HG02678 (cell line): ENCODE data around the gene BORCS5.
"Not testable (repeated sequence)": the region's sequence is repeated elsewhere in the genome, so short reads cannot be mapped to it uniquely, and the experiment has no call there.

Experiments
- ATAC-seq: cut with Tn5 transposase; IDR thresholded peaks from one replicate; pipeline ENCODE4 v1.9.1; 2021; ENCODE audit warnings: mild to moderate bottlenecking, moderate library complexity; ENCODE audit not compliant: unreplicated experiment

Gene BORCS5

DNA sequence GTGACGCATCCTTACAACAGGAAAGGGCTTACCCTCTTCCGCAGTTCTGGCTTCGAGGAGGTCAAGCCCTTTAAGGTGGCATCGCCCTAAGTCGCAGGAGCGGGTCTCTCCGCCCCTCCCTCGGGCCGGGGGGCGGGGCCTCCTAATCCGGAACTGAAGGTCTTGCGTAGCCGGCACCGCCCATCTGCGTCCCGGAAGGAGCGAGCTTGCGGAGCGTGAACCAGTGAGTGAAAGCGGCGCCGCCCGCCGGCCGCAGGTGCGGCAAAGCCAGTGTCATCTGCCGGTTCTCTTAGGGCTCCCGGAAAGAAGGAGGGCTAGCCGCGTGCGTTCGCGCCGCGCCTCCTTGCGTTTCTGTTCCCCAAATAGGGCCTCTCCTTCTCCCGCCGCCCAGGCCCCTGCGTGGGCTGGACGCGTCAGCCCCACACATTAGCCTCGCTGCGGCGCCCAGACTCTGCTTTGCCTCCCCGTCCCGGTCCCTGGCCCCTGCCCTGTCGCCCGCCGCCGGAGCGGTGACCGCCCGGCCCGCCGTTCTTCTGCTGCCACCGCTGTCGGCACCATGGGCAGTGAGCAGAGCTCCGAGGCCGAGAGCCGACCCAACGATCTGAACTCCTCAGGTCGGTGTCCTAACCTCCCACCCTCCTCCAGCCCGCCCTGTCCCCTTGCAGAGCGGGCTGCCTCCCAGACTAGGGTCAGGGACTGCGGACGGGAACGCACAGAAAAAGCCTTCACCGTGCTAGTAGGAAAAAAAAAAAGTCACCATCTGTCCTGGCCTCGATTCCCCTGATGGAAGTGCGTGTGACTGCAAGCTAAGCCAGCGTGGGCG, at the start of gene BORCS5:
BORCS5 (plus strand) TSS at position 183 of the 823 bp plus-strand sequence; CDS start at position 557, 374 bp downstream.
- ATAC-seq: peak; percentile 93

DNA sequence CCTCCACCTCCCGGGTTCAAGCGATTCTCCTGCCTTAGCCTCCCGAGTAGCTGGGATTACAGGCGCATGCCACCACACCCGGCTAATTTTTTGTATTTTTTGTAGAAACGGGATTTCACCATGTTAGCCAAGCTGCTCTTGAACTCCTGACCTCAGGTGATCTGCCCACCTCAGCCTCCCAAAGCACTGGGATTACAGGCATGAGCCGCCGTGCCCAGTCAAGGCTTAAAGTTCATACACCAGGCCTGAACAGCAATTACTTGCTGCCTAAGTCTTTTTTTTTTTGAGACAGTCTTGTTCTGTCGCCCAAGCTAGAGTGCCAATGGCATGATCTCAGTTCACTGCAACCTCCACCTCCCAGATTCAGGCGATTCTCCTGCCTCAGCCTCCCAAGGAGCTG, 46.2 kb upstream of the BORCS5 start:
- not testable (repeated sequence) for ATAC-seq

DNA sequence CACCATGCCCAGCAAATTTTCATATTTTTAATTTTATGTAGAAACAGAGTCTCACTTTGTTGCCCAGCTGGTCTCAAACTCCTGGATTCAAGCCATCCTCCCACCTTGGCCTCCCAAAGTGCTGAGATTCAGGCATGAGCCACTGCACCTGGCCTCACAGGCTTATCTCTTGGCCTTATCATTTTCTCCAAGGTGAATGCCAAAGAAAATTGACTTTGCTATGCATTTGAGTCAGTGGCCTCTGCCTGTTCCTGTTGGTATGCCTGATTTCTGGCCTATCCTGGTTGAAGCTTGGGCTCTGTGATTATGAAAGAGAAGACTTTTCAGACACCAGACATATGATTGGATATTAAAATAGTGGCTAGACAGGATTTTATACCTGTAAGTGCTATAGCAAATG, 41.0 kb upstream of the BORCS5 start:
- no peak for ATAC-seq

DNA sequence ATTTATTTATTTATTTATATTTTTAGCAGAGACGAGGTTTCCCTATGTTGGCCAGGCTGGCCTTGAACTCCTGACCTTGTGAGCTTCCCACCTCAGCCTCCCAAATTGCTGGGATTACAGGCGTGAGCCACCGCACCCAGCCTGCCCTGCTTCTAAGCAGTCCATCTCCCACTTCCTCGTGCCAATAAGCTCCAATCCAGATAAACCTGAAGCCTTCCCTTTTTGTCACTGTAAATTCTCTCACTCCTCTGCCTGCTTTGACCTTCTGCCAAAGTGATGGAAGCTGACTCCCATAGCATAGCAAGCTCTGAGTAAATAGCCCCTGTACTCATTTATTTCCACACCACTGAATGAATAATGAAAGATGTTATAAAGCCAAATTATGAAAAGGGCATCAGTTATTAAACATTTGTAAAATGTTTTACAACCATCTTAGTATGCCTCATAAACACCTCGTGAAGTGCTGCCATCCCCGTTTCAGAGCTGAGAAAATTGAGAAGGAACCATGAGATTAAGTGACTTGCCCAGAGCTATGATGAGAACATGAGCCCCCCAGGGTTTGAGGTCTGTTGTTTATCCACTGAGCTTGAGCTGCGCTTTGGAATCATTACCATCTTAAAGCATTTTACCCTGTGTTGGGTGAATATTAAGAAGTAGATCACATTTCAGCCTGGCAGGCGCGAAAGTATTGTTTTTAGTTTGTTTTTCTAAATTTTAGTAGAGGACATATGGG, 37.3 kb upstream of the BORCS5 start:
- no peak for ATAC-seq

DNA sequence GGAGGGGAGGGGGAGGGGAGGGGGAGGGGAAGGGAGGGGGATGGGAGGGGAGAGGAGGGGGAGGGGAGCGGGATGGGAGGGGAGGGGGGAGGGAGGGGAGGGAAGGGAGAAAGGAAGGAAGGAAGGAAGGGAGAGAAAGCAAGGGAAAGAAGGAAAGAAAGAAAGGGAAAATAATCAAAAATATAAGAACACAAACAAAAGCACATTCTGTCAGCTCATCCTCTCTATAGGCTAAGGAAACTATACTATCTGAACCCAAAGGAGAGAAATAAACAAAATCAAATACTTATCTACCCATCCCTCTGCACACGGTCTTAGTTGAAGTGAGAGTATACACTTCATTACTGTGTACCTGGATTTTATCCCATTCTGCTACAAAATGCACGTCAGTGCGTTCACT, 33.8 kb upstream of the BORCS5 start:
- no peak for ATAC-seq

DNA sequence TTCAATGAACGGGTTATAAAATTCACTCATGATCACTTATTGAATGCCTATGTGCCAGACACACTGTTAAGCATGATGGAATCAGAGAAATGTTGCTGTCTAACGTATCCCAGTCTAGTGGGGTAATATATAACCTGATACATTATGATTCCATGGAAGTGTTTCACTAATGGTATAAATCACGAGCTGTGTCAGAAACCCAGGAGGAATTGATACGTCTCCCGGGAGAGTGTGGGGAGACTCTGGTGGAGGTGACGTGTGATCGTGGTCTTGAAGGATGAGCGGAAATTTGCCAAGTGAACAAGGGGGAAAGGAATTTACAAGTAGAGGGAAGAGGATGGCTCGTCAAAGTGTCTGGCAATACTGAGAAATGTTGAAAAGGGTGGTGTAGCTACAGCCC, 33.3 kb upstream of the BORCS5 start:
- no peak for ATAC-seq

DNA sequence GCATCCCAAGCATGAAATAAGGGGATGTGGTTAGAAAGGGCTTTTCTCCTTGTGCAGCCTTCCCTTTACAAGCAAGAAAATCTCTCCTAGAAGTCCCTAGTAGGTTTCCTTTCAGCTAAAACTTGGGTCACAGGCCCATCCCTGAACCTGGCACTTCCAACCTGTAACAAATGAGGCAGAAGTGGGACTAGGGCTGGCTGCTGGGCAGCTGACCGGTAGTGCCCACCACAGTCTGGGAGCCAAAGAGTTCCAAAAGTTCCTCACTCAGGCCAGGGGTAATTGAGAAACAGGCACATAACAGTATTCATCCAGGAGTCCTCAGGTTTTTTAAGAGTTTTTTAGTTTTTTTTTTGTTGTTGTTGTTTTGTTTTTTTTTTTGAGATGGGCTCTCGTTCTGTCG, 30.6 kb upstream of the BORCS5 start:
- ATAC-seq: no peak

DNA sequence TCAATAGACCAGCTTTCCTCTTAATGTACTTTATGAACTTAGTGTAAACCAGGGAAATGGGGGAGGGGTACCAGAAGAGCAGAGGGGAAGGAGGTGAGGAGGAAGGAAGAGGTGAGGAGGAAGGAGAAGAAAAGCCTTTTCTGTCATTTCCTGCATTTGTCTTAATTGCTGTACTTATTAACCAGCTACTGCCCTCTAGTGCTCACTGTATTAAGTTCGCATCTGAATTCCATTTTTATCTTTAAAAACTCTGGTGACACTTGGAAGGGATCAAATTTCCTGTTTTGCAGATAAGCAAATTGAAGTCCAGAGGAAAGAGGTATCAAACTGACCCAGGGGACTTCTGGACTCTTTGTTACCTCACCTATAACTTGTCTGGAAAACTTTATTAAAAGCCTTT, 29.1 kb upstream of the BORCS5 start:
- no peak for ATAC-seq

DNA sequence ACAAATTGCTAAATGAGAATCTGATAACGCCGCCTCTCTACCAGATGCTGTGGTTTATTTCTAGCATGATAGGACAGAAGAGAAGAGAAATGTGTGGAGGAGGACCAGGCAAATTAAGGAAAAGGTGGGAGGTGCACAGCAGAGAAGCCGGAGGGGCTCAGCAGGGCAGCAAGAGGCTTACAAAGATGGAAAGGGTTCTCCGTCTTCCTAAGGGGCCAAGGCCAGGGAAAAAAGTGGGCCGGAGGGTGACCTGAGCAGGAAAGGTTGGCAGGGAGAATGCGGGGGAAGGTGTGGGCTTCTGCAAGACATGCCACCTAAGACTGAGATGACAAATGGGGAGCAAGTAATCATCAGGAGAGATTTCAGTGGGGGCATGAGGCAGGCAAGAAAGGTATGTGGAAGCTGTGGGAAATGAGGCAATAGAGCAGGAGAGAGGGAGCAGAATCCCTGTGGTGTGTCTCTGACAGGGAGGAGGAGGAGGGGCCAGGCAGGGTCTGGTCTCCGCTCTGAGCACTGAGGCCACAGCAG, 25.6 kb upstream of the BORCS5 start:
- ATAC-seq: no peak

DNA sequence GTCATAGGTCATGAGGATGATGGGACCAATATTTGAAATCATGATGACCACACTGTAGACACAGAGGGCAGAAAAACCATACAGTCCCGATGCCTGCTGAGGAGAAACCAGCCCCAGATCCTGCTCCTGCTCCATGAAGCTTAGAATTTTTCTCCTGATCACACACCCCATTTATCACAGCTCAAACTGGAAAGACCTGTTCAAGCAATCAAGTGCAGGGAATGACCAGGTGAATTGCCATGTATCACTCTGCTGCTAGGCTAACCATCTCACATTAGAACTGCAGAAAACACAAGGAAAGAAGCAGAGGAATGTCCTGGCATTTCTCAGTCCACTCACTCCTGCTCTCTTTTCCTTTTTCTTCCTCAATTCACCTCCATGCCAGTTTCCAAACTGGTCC, 25.0 kb upstream of the BORCS5 start:
- ATAC-seq: no peak

DNA sequence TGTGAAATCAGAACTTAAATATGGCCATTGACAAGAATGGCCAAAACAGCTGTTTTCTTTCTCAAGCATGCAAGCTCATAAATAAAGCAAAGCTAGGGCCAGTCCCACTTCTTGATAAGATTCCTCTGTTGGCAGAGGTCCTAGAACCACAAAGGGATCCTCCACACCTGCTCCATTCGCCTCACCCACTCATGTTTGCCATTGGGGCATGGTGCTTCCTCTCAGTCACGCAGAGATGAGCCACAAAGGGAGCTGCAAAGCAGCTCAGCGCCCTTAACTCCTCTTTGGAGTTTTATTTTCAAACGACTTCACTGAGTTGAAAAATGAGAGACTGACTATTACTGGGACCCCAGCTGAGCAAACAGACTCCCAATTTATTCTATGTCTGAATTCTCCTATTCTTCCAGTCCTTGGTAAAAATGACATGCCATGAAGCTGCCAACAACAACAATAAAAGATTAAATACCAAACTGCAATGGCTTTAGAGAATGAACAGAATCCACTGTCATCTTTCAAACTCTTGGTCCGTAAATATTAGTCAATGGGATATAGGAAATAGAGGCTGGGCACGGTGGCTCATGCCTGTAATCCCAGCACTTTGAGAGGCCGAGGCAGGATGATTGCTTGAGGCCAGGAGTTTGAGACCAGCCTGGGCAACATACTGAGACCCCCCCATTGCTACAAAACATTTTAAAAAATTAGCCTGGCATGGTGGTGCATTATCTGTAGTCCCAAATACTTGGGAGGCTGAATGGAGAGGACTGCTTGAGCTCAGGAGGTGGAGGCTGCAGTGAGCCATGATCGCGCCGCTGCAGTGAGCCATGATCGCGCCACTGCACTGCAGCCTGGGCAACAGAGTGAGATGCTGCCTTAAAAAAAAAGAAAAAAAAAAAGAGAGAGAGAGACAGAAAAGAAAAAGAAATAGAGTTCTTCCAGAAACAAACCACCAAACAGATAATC, 23.2 kb upstream of the BORCS5 start:
- no peak for ATAC-seq

DNA sequence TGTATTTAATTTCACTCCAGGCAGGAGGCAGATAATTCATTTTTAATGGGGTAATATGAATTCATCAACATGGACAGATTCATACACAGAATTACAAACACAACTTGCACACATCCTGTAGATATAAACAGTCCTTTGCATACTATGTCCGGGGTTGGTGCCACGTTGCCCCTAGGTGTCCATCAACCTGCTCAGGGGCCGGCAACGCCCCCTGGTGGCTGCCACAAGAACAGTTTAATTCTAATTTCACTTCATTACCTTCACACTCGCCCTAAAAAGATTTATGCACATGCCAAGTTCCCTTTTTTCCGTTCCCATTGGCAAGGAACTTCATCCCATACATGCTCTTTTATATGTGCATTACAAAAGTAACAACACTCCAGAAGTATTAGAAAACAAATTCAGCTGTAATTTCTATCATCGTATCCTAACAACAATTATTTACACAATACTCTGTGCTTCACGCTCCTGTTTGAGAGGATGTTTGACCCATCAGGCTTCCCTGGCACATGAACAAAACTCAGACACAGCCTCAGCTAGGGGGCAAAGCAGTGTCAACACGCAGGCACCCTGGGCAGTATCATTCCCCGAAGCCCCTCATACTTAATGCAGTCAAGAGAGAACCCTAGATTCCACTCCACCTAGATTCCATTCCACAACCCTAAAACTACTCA, 22.4 kb upstream of the BORCS5 start:
- peak; percentile 56 for ATAC-seq

DNA sequence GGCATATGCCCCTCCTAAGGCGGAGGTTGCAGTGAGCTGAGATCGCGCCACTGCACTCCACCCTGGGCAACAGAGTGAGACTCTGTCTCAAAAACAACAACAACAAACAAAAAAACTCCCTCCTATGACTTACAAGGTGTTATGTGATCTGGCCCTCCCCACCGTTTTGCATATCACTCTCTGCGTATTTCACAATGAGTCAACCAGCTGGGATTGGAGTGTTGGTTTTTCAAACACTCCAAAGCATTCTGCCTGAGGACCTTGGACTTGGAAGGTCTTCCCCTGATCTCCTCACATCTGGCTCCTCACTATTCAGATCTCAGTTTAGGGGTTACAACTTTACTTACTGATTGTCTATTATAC, 20.8 kb upstream of the BORCS5 start:
- ATAC-seq: no peak

DNA sequence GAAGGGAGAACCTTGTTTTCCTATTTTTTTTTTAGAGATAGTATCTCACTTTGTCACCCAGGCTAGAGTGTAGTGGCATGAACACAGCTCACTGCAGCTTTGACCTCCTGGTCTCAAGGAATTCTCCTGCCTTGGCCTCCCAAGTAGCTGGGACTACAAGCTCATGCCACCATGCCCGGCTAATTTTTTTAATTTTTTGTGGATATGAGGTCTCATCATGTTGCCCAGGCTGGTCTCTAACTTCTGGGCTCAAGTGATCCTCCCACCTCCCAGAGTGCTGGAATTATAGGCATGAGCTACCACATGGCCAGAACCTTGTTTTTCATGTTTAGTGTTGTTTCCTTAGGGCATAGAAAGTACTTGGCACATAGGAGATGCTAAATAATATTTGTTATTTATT, 20.4 kb upstream of the BORCS5 start:
- no peak for ATAC-seq

DNA sequence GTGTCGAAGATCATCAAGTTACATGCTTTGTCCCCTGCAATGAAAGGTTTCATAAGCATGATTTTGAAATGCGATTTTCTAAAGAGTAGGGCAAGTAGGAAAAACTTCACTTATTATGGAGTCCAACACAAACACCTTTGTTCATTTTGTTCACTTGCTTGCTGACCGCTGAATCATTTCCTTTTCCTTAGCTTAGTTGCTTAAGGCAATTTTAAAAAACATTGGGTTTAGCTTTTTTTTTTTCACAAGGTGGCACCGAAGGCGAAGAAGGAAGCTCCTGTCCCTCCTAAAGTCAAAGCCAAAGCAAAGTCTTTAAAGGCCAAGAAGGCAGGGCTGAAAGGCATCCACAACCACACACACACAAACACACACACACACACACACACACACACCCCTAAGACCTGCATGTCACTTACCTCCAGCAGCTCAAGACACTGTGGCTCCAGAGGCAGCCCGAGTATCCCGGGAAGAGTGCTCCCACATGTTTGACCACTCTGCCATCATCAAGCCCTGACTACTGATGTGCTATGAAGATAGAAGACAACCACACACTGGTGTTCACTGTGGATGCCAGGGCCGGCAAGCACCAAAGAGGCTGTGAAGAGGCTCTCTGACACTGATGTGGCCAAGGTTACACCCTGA, 18.2 kb upstream of the BORCS5 start:
- ATAC-seq: no peak

DNA sequence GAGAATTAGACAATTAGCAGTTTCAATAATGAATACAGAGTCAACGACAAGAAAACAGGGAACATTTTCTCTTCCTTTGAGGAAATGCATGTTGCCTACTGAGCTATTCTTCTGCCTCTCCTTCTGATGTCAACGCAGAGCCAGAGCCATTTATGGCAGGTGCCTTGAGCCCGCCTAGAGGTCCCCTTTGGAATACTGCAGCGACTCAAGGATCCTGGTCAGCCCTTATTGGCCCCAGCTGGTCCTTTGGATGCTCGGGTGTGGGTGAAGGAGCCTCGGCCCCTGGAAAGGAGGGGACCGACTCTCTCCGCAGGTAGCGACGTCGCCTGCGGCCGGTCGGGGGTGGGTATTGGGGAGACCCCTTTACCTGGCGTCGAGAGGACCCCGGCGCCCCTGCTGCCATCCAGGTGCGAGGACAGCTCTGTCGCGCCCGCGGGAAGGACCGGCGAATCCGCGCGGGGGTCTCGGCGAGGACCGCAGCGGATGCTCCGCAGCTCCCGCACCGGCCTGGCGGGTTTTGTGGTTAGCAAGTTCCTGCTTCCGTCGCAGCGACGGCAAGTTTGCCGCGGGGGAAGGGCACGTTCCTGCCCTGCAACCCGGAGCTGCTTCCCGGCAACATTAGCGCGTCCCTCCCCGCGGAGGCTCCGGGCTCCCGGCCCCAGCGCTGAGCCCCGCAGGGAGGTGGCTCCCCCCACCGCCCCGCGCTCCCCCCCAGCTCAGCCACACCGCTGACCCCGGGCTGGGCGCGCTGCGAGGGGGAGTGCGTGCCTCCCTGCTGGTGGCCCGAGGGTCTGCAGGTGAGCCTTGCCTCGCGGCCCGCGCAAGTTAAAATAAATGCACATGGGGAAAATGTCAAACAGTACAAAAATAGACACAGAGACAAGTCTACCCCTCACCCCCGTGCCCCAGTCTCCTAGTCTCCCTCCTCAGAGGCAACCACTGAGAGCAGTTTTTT, 6.9 kb upstream of the BORCS5 start, which contains the start of gene MANSC1:
MANSC1 (minus strand) TSS at position 532 of the 955 bp plus-strand sequence. CDS start 6,928 bp downstream, outside the sequence.
- no peak for ATAC-seq

DNA sequence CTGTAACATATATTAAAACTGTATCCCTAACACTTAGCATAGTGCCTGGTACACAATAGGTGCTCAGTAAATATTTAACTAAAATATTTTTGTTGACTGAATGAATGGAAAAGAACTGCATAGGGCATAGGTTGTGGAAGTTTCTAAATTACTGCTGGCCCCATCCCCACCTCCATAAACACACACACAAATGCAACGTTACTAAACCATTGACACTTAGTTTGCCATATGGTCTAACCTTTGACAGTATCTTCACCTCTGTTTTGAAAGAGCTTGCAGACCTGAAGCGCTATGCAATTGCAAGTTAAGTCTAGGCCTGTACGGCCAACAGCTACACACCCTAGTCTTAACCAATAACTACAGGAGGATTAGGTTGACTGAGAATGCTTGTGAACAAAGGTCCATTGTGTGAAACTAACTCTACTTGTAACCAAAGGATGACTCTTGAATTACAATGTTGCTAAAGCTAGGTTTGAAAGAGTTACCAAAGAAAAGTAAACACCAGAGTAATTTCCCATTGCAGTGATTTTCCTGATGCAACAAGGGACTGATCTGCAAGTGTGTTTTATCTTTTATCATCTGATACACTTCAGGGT, 5.9 kb upstream of the BORCS5 start:
- ATAC-seq: no peak

DNA sequence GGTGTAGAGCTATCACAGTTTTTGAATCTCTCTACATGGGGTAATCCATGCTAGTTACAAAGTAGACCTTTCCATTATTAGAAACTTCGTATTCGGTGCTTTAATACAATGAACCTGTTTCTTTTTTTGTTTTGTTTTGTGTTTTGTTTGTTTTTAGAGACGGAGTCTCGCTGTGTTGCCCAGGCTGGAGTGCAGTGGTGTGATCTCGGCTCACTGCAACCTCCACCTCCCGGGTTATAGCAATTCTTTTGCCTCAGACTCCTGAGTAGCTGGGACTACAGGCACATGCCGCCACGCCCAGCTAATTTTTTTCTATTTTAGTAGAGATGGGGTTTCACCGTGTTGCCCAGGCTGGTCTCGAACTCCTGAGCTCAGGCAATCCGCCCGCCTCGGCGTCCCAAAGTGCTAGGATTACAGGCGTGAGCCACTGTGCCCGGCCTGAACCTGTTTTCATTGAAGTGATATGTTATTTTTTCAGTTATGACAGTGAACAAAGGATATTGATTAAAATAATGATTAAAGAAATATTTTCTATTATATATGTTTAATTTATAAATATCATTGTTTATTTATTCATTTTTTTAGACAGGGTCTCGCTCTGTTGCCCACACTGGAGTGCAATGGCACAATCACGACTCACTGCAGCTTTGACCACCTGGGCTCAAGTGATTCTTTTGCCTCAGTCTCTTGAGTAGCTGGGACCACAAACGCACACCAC, 5.3 kb upstream of the BORCS5 start:
- ATAC-seq: not testable (repeated sequence)
